Activated CD8-positive, alpha-beta T cell treated with anti-CD3 and anti-CD28 coated beads, Interleukin-2, amount 10 ng/mL, durations not matched to agents 7 days and 5 days (primary cell): ENCODE data around the gene TAPBP. TPM values are rescaled to one million over a fixed set of nuclear protein-coding genes. Genes with fewer than 3 reads are reported as not detected.

Experiments
- ATAC-seq: fragments of 150-1000 bp; cut with Tn5 transposase; one replicate; pipeline ENCODE4 v1.10.0; 2021; ENCODE audit warnings: moderate library complexity
- CTCF ChIA-PET: fragments of 350-600 bp; sonication (Branson Sonifier 250); formaldehyde crosslinking; loops from one replicate; lab custom pipeline; 2021; ENCODE audit warnings: antibody characterized with exemption; lab: Charles Lee
- POLR2A ChIA-PET: fragments of 350-600 bp; sonication (Branson Sonifier 250); formaldehyde crosslinking; loops from one replicate; lab custom pipeline; 2021; ENCODE audit warnings: antibody characterized with exemption; lab: Charles Lee
- DNase-seq: peaks from one replicate; pipeline ENCODE4 v3.0.0-alpha.2; 2020
- H3K27ac Mint-ChIP-seq: one replicate; pipeline ENCODE4 v1.8.0; 2021; ENCODE audit warnings: mild to moderate bottlenecking, mixed read lengths
- H3K27me3 Mint-ChIP-seq: one replicate; pipeline ENCODE4 v1.8.0; 2021; ENCODE audit warnings: low read depth, mixed read lengths
- H3K36me3 Mint-ChIP-seq: one replicate; pipeline ENCODE4 v1.8.0; 2021; ENCODE audit warnings: low read depth, mixed read lengths
- H3K4me1 Mint-ChIP-seq: one replicate; pipeline ENCODE4 v1.8.0; 2021; ENCODE audit warnings: low read depth, mixed read lengths
- H3K4me3 Mint-ChIP-seq: one replicate; pipeline ENCODE4 v1.8.0; 2021; ENCODE audit warnings: mild to moderate bottlenecking, mixed read lengths
- H3K9me3 Mint-ChIP-seq: one replicate; pipeline ENCODE4 v1.8.0; 2022; ENCODE audit warnings: mixed read lengths; ENCODE audit not compliant: insufficient read depth
- total RNA-seq, 2 experiments: library from RNA; stranded (reverse); gene quantifications; one replicate each; pipeline ENCODE4 v1.2.3, GENCODE V29; 2021

The TAPBP gene
- total RNA-seq, 2 experiments from 2014 or later = 245 to 252 TPM

DNA sequence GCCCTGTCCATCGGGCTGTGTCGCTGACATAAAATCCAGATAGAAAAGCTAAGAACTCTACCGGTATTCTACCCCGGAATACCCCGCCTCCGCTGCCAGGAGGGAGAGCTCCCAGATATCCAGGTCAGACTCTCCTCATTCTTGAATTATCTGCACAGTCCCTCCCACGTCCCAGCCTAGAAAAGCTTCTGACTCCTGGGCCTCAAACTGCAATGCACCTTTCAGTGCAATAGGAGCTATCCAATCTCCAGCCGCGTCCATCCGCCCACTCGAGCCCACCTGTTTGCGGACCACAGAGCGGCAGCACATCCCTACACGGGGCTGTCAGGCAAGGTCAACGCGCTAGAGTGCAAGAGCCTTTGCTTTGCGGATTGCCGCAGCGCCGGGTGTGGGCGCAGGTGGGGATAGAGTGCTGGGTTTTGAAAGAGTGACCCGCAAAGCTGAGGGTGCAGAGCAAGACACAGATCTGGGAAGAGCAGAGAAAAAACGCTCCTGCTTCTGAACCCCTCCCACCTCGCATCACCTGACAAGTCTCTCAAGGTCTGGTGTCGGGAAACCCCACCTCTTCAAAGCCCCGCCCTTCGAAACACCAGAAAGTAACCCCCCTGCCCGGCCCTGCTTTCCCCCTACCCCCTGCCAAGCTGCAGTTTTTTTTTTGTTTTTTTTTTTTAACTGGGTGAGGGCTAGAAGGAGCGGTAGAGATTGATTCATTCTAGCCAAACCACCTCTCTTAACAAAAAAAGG lies 1.3 kb downstream of the TAPBP start:
- ATAC-seq (peak; percentile 43), DNase-seq (peak; percentile 92)
- Mint-ChIP-seq H3K9me3 (no peaks in the 10 kb centered on the region), H3K27ac (peak overlapping the region; percentile 97), H3K36me3 (peaks cover 62% of the 10 kb centered on the region), H3K4me3 (peak overlapping the region; percentile 99), H3K4me1 (peaks cover 52% of the 10 kb centered on the region), H3K27me3 (no peaks in the 10 kb centered on the region)
- ChIA-PET CTCF (interaction anchor here (1.3 to 2.5 kb wide), 8 partner anchors 11 to 113 kb away, joined by 4 to 19 read pairs (median 6); partner anchors contain the start of genes RGL2, RPS18 and VPS52), POLR2A (interaction anchor here (0.6 to 3.3 kb wide), 17 partner anchors 11 to 466 kb away, joined by 3 to 36 read pairs (median 6); partner anchors contain the start of genes B3GALT4, RGL2, RPS18 and RXRB)

DNA sequence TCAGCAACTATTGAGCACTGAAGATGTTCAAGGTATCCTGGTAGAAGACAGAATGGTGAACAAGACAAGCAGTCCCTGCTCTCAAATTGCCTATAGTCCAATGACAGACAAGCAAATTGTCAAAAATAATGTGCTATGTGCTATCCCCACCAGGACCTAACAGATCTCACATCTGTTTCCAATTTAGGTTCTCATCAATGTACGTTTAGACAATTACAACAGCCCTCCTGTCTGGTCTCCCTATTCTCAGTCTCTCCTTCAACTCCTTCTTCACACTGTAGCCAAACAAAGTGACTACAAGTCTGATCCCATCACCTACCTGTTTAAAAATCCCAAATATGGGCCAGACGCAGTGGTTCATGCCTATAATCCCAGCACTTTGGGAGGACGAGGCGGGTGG lies 7.5 kb downstream of the TAPBP start:
- DNase-seq = no peak
- H3K27ac Mint-ChIP-seq = peak overlapping the region; percentile 23
- ChIA-PET POLR2A (no interaction called here), CTCF (no interaction called here)
- ATAC-seq = no peak
- no peaks in the 10 kb centered on the region for H3K27me3 Mint-ChIP-seq
- H3K4me3 Mint-ChIP-seq = no peak overlapping the region
- H3K4me1 Mint-ChIP-seq = peaks cover 20% of the 10 kb centered on the region
- H3K9me3 Mint-ChIP-seq = no peaks in the 10 kb centered on the region
- peaks cover 54% of the 10 kb centered on the region for H3K36me3 Mint-ChIP-seq

DNA sequence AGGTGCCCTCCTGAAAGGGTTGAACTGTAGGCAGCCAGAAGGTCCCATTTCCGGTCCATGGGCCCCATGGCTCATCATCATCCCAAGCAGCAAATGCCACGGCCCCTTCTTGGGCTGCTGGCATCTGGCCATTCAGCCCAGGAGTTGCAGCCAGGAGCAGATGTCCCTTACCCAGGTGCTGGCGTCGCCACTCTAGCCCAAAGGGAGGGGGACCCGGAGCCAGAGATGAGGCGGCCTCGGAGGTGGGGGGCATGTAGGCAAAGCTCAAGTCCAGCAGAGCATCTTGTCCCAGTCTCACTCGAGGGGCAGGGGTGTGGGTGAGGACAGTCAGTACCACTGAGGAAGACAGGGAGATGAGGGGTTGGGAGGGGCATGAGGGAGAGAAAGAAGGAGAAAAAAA lies 8.8 kb downstream of the TAPBP start:
- Mint-ChIP-seq H3K27ac (no peak overlapping the region), H3K9me3 (no peaks in the 10 kb centered on the region), H3K4me3 (no peak overlapping the region), H3K27me3 (no peaks in the 10 kb centered on the region), H3K4me1 (peaks cover 24% of the 10 kb centered on the region), H3K36me3 (peaks cover 58% of the 10 kb centered on the region)
- no peak for ATAC-seq
- ChIA-PET CTCF (no interaction called here), POLR2A (no interaction called here)
- no peak for DNase-seq

DNA sequence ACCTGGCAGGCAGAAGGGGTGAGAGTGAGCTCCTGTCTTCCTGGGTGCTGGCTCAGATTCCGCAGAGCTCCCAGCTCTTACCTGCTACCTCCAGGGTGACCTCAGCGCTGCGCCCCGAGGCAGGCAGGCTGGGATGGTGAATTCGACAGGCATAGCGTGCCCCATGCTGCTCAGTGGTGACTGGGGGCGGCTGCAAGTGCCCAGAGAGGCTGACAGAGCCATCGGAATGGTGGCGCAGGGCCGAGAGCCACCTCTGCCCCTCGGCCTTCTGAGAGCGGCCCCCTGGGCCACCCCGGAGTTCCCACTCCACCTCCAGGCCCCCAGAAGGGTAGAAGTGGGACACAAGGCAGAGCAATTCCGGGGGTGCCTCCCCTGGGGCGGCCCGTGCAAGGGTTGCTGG lies 9.7 kb downstream of the TAPBP start:
- Mint-ChIP-seq H3K4me1 (peaks cover 32% of the 10 kb centered on the region), H3K4me3 (no peak overlapping the region), H3K27me3 (no peaks in the 10 kb centered on the region), H3K36me3 (peaks cover 66% of the 10 kb centered on the region), H3K27ac (no peak overlapping the region), H3K9me3 (no peaks in the 10 kb centered on the region)
- DNase-seq (no peak), ATAC-seq (no peak)
- ChIA-PET POLR2A (interaction anchor here (0.6 kb wide), 1 partner anchor 15 kb away, joined by 4 read pairs; no protein-coding TSS in a partner anchor), CTCF (no interaction called here)

DNA sequence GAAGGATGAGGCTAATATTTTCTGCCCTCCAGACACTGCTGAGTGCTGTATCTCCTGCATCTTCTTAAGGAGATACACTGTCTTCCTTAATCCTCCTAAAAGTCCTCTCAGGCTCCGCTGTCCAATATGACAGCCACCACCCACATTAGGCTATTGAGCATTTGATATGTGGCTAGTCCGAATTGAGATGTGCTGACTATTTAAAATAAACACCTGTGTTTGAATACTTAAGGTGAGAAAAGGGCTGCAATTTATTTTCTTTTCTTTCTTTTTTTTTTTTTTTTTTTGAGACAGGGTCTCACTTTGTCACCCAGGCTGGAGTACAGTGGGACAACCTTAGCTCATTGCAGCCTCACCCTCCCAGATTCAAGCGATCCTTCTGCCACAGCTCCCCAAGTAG lies 12.0 kb downstream of the TAPBP start:
- Mint-ChIP-seq H3K27me3 (no peaks in the 10 kb centered on the region), H3K9me3 (no peaks in the 10 kb centered on the region), H3K27ac (peak overlapping the region; percentile 68), H3K36me3 (peaks cover 59% of the 10 kb centered on the region), H3K4me3 (no peak overlapping the region), H3K4me1 (peaks cover 39% of the 10 kb centered on the region)
- POLR2A ChIA-PET = interaction anchor here (1.5 kb wide), 1 partner anchor 11 kb away, joined by 18 read pairs; the partner anchor contains the start of gene TAPBP
- no peak for ATAC-seq
- DNase-seq = no peak
- CTCF ChIA-PET = interaction anchor here (1.7 to 6.6 kb wide), 2 partner anchors 11 to 24 kb away, joined by 11 to 51 read pairs; partner anchors contain the start of gene B3GALT4

DNA sequence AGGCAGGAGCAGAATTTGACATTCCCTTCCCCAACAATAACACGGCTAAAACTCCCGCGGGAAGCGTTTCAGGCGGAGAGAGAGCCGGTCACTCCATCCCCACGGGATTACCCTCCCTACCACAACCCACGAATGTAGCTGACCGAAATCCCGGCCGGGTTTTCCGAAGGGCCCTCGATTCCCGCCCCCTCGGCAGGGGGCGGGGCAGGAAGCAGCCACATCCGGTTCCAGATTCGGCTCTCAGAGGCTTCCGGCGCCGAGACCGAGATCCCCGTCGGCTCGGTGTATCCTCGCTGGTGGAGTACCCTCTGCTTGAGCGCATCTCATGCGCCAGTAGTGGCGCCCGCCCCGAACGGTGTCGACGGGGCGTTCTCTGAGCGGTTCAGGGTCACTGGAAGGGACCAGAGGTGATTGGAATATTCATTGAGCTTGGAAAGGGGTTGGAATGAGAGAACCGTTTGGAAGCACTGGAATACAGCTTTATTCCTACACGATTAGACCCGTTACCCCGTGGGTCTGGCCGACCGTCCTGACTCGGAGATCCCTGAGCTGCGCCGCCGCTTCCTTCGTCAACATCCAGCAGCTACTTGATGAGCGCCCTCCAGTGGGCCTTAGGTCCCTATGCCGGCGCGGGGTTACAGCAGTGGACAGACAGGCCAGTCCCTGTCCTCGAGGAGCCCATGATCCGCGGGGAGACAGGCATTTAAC lies 14.5 kb downstream of the TAPBP start:
- POLR2A ChIA-PET = interaction anchor here (0.6 to 4.6 kb wide), 11 partner anchors 9 to 1193 kb away, joined by 3 to 54 read pairs (median 6); partner anchors contain the start of genes B3GALT4, PFDN6, RPS18 and TAPBP
- H3K4me3 Mint-ChIP-seq = peak overlapping the region; percentile 98
- H3K4me1 Mint-ChIP-seq = peaks cover 33% of the 10 kb centered on the region
- no peaks in the 10 kb centered on the region for H3K9me3 Mint-ChIP-seq
- no peaks in the 10 kb centered on the region for H3K27me3 Mint-ChIP-seq
- ATAC-seq (peak; percentile 79), DNase-seq (peak; percentile 95)
- H3K36me3 Mint-ChIP-seq = peaks cover 50% of the 10 kb centered on the region
- peak overlapping the region; percentile 99 for H3K27ac Mint-ChIP-seq
- CTCF ChIA-PET = interaction anchor here (0.7 to 6.6 kb wide), 16 partner anchors 9 to 102 kb away, joined by 3 to 51 read pairs (median 6); partner anchors contain the start of genes B3GALT4, PFDN6, RPS18 and TAPBP

DNA sequence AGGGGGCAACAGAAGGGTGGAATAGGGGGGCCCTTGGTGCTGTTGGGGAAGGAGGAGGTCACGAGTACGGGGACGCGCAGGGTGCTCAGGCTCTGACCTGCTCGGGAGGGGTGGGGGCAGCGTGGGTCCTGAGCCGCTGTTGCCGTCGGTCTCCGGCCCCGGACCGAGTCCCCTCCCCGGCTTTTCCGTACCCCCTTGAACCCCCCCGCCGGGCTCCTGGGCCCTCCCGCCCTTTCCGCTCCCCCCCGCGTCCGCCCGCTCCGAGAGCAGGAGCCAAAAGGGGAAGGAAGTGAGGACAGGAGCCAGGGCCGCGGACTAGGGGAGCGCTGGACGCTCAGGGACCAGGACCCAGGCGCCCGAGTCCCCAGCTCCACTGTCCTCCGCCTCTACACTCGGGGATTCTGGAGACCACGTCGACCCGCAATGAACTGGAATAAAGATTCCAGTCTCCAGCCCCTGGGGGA lies 15.1 kb downstream of the TAPBP start, which contains the start of gene RGL2:
TSS of gene RGL2 (minus strand) at position 170 of the 464 bp plus-strand sequence. CDS start 332 bp downstream, outside the sequence.
- ChIA-PET POLR2A (interaction anchor here (0.9 to 4.6 kb wide), 9 partner anchors 8 to 454 kb away, joined by 3 to 54 read pairs (median 17); partner anchors contain the start of genes B3GALT4, PFDN6, RPS18 and TAPBP), CTCF (interaction anchor here (0.7 to 6.6 kb wide), 15 partner anchors 9 to 92 kb away, joined by 3 to 51 read pairs (median 6); partner anchors contain the start of genes B3GALT4, PFDN6, RPS18 and TAPBP)
- peak within 1 kb of the TSS; percentile 98 for H3K4me3 Mint-ChIP-seq
- H3K27me3 Mint-ChIP-seq = no peaks in the 10 kb centered on the region
- H3K36me3 Mint-ChIP-seq = peaks cover 54% of the 10 kb centered on the region
- peak within 1 kb of the TSS; percentile 99 for H3K27ac Mint-ChIP-seq
- DNase-seq (peak; percentile 78), ATAC-seq (peak; percentile 43)
- H3K4me1 Mint-ChIP-seq = peaks cover 37% of the 10 kb centered on the region
- H3K9me3 Mint-ChIP-seq = no peaks in the 10 kb centered on the region

DNA sequence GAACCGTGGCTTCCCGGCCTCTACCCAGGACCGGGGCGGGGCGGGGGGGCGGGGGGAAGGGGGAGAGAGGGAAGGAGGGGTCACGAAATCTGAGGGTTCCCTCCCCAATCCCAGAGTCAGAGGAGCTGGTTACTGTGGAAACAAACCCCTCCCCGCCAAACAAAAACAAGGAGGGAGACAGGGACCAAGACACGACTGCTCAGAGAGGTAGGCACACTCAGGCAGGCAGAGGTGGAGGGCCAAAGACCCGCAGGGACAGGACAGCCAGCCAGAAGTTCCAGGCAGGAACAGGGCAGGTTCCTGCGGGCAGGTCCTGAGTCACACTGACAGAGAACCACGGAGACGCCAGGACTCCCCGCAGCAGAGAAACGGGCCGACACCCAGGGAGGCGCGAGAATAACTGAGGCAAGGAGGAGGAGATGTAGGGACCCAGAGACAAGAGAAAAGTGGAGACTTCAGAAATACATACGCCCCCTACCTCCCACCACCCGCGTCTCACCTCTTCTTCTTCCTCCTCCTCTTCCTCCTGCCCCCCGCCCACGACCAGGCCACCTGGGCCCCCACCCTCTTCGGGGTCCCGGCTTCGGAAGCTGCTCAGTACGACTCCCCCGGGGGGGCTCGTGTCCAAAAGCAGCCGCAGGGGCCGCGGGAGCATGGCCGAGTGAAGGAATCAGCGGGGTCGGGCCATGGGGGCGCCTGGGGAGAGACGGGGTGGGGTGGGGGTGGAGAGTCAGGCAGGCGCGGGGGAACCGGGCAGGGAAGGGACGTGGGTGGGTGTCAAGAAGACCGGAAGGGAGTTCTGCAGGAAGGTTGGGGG lies 15.7 kb downstream of the TAPBP start:
- peaks cover 37% of the 10 kb centered on the region for H3K4me1 Mint-ChIP-seq
- peak overlapping the region; percentile 99 for H3K27ac Mint-ChIP-seq
- H3K36me3 Mint-ChIP-seq = peaks cover 52% of the 10 kb centered on the region
- peak overlapping the region; percentile 98 for H3K4me3 Mint-ChIP-seq
- H3K27me3 Mint-ChIP-seq = no peaks in the 10 kb centered on the region
- ChIA-PET POLR2A (interaction anchor here (0.7 to 4.6 kb wide), 9 partner anchors 9 to 27 kb away, joined by 3 to 54 read pairs (median 17); partner anchors contain the start of genes B3GALT4, PFDN6, RPS18 and TAPBP), CTCF (interaction anchor here (1.5 to 6.6 kb wide), 6 partner anchors 9 to 29 kb away, joined by 4 to 51 read pairs (median 8); partner anchors contain the start of genes B3GALT4, PFDN6, RPS18 and VPS52)
- DNase-seq = peak; percentile 85
- ATAC-seq = peak; percentile 53
- no peaks in the 10 kb centered on the region for H3K9me3 Mint-ChIP-seq

DNA sequence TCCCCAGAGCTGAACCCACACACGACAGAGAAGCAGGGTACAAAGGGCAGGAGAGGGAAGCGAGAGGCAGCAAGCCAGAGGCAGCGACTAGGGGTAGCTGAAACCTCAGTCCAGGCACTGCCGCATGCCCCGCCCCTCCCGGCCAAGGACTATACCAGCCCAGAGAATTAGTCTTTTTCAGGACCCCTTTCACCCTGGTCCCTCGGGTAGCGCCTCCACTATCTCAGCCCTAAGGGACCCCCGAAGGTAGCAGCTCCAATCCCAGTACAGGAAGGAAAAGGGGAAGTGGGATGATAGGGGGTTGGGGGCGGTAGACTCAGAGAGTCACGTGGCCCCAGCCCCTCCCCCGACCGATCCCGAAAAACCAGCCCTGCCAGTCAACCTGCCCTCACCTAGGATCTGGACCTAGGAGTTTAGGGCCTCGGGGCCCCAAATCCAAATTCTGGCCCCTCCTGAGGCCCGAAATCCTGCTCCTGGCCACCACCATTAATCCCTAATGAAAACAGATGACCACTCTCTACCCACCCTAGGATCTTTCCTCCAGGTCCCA lies 16.4 kb downstream of the TAPBP start:
- Mint-ChIP-seq H3K9me3 (no peaks in the 10 kb centered on the region), H3K36me3 (peaks cover 55% of the 10 kb centered on the region), H3K4me3 (peak overlapping the region; percentile 98), H3K27me3 (no peaks in the 10 kb centered on the region), H3K4me1 (peaks cover 37% of the 10 kb centered on the region), H3K27ac (peak overlapping the region; percentile 55)
- ATAC-seq (no peak), DNase-seq (no peak)
- CTCF ChIA-PET = interaction anchor here (1.5 to 6.6 kb wide), 3 partner anchors 8 to 20 kb away, joined by 5 to 51 read pairs (median 25); partner anchors contain the start of genes B3GALT4, PFDN6 and WDR46
- POLR2A ChIA-PET = interaction anchor here (0.5 to 4.6 kb wide), 6 partner anchors 8 to 305 kb away, joined by 3 to 54 read pairs (median 6); partner anchors contain the start of genes B3GALT4, PFDN6, RPS18 and TAPBP
